Measurements from ENCODE around the gene ANGPTL5. TPM values are rescaled to one million over a fixed set of nuclear protein-coding genes. Genes with fewer than 3 reads are reported as not detected.

ANGPTL5 gene
- polyA plus RNA-seq, 1 donor (not counting 4 experiments of a cell fraction or from before 2014, with no cell fraction given): 0.03 TPM

DNA sequence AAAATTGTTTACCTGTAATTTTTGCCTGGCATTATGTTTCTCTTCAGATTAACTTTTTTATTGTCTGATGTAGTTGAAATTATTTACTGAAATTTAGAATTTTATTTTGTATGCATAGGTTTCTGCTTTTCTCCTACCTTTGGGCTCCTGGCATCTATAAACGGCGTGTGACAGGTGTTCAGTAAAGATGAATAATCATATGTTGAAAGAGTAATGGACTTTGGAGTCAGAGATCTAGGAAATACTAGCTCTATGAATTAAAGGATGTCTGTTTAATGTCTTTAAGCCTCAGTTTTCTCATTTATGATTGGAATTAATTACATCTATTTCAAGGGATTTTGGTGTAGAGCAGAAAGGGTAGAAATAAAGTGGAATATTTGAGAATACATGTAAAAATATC, 7.2 kb upstream of the ANGPTL5 start:
- DNase-seq (ENCODE audit: low read depth, low spot score) (no peak), FAIRE-seq (no peak)
- Histone ChIP-seq H3K27ac (ENCODE audit: control insufficient read depth, insufficient read depth, low read length) (no peak overlapping the region), H3K9me1 (ENCODE audit: control insufficient read depth, extremely low read depth, insufficient read depth, low read length) (no peaks in the 10 kb centered on the region), H3K9ac (ENCODE audit: control insufficient read depth, extremely low read depth, insufficient read depth, low read length) (no peak overlapping the region), H2AFZ (ENCODE audit: control insufficient read depth, low read length) (no peak overlapping the region), H3K4me1 (ENCODE audit: control insufficient read depth, extremely low read depth, insufficient read depth, low read length) (no peaks in the 10 kb centered on the region), H3K27me3 (ENCODE audit: control insufficient read depth, extremely low read depth, insufficient read depth, low read length) (no peaks in the 10 kb centered on the region), H3K4me2 (ENCODE audit: control insufficient read depth, extremely low read depth, insufficient read depth, low read depth, low read length) (no peak overlapping the region), H3K4me3 (ENCODE audit: control insufficient read depth in 2 of 3, extremely low read depth in 1 of 3, insufficient read depth in 2 of 3, low read depth in 1 of 3, low read length in 3 of 3) (no peak overlapping the region), H3K36me3 (ENCODE audit: control insufficient read depth in 2 of 2, extremely low read depth in 1 of 2, insufficient read depth in 2 of 2, low read length in 2 of 2) (no peaks in the 10 kb centered on the region), H4K20me1 (ENCODE audit: control insufficient read depth, extremely low read depth, insufficient read depth, low read length) (no peaks in the 10 kb centered on the region), H3K9me3 (ENCODE audit: control insufficient read depth, low read depth, low read length) (no peaks in the 10 kb centered on the region), H3K79me2 (ENCODE audit: control insufficient read depth, insufficient read depth, low read length) (no peaks in the 10 kb centered on the region)
- TF ChIP-seq CTCF (optimal IDR thresholded peaks at IDR 0.05 in 1 of 3, IDR thresholded peaks at IDR 0.05 in 1 of 3, conservative IDR thresholded peaks at IDR 0.05 in 1 of 3; ENCODE audit: extremely low read depth in 1 of 3, insufficient read depth in 2 of 3, low read length in 3 of 3): no peak
- TF ChIP-seq EZH2 (IDR thresholded peaks at IDR 0.05; ENCODE audit: low read length): no peak
- dilution Hi-C loops (cut with MboI; ENCODE audit: extremely low pct_ligation_motif_present, low sequenced_read_pairs): no loop called here

DNA sequence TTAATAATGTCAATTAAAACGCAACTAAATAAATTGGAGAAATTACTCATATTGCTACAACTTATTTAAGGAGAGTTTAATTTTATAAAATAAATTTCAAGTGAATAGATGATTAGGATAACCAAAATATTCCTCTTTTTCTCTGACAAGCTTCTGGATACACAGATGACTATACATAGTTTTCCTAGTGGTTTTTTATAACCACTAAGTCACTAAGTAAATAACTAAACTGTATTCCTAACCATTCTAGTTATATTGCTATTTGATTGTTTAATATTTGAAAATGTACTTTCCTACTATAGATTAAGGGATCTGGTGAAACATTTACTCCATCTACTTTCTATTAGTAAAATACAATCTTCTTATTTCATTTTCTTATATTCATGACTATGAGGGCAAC, 4.7 kb upstream of the ANGPTL5 start:
- Histone ChIP-seq H3K9me3 (ENCODE audit: control insufficient read depth, low read depth, low read length) (no peaks in the 10 kb centered on the region), H3K36me3 (ENCODE audit: control insufficient read depth in 2 of 2, extremely low read depth in 1 of 2, insufficient read depth in 2 of 2, low read length in 2 of 2) (no peaks in the 10 kb centered on the region), H3K9ac (ENCODE audit: control insufficient read depth, extremely low read depth, insufficient read depth, low read length) (no peak overlapping the region), H3K9me1 (ENCODE audit: control insufficient read depth, extremely low read depth, insufficient read depth, low read length) (no peaks in the 10 kb centered on the region), H3K27ac (ENCODE audit: control insufficient read depth, insufficient read depth, low read length) (no peak overlapping the region), H3K4me3 (ENCODE audit: control insufficient read depth in 2 of 3, extremely low read depth in 1 of 3, insufficient read depth in 2 of 3, low read depth in 1 of 3, low read length in 3 of 3) (no peak overlapping the region), H4K20me1 (ENCODE audit: control insufficient read depth, extremely low read depth, insufficient read depth, low read length) (no peaks in the 10 kb centered on the region), H3K4me2 (ENCODE audit: control insufficient read depth, extremely low read depth, insufficient read depth, low read depth, low read length) (no peak overlapping the region), H3K79me2 (ENCODE audit: control insufficient read depth, insufficient read depth, low read length) (no peaks in the 10 kb centered on the region), H3K27me3 (ENCODE audit: control insufficient read depth, extremely low read depth, insufficient read depth, low read length) (no peaks in the 10 kb centered on the region), H2AFZ (ENCODE audit: control insufficient read depth, low read length) (no peak overlapping the region), H3K4me1 (ENCODE audit: control insufficient read depth, extremely low read depth, insufficient read depth, low read length) (peaks cover 5% of the 10 kb centered on the region)
- dilution Hi-C loops (cut with MboI; ENCODE audit: extremely low pct_ligation_motif_present, low sequenced_read_pairs): no loop called here
- DNase-seq (ENCODE audit: low read depth, low spot score) (no peak), FAIRE-seq (no peak)
- TF ChIP-seq EZH2 (IDR thresholded peaks at IDR 0.05; ENCODE audit: low read length) (no peak), CTCF (optimal IDR thresholded peaks at IDR 0.05 in 1 of 3, IDR thresholded peaks at IDR 0.05 in 1 of 3, conservative IDR thresholded peaks at IDR 0.05 in 1 of 3; ENCODE audit: extremely low read depth in 1 of 3, insufficient read depth in 2 of 3, low read length in 3 of 3) (no peak)

Data from keratinocyte (primary cell).